H54 (cell line): Measurements from ENCODE around the gene TMEM176B.

Experiments
- DNase-seq: peaks from one replicate; pipeline ENCODE4 v3.0.0; 2011; ENCODE audit warnings: low spot score, mixed read lengths; ENCODE audit not compliant: insufficient read length
- FAIRE-seq: peaks from 3 replicates; lab custom pipeline; 2011; peaks lifted over from hg19 to GRCh38; lab: Jason Lieb, UNC
- POLR2A ChIP-seq: IDR thresholded peaks from 2 replicates; pipeline ENCODE4 v1.6.1; 2011; ENCODE audit warnings: low read depth, mild to moderate bottlenecking, low read length

The TMEM176B gene

DNA sequence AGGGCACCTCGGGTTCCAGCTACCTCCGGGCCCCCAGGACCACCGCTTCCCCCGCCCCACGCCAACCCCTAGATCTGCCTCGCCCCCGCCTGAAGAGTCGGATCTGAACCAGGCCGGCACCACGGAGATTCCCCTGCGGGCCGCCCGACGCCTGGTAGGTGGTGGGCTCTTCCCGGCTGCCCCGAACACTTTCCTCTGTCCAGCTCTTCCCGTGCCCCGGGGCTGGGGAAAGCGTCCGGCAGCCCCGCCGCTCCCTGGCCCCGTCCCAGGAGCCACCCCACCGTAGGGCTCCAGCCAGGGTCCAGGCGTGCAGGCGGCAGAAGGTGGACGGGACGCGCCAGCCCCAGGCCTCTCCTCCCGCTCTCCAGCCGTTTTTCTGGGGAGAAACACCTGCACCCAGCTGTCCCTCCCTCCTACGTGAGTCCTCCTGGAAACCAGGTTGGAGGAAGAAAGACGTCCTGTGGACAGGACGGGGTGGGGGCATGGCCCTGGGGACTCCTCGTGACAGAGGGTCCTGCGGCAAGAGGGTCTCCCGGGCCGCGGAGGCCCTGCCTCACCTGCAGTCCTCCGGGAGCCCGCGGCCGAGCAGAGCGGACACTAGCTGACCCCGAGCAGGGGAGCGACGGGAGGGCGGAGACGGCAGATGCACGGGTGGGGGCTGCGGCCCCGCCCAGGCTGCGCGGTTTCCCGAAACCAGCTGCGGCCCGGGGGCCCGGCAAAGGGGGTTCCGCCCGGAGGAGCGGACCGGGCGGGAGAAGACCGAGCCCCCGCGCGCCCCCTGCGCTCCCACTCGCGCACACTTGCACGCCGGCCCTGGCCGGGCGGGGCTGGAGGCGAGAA, at the start of gene TMEM176B:
TMEM176B (minus strand) TSS at position 624 of the 840 bp plus-strand sequence. CDS start 3,795 bp downstream, outside the sequence.
- TF ChIP-seq POLR2A: no peak
- no peak for DNase-seq
- no peak for FAIRE-seq

DNA sequence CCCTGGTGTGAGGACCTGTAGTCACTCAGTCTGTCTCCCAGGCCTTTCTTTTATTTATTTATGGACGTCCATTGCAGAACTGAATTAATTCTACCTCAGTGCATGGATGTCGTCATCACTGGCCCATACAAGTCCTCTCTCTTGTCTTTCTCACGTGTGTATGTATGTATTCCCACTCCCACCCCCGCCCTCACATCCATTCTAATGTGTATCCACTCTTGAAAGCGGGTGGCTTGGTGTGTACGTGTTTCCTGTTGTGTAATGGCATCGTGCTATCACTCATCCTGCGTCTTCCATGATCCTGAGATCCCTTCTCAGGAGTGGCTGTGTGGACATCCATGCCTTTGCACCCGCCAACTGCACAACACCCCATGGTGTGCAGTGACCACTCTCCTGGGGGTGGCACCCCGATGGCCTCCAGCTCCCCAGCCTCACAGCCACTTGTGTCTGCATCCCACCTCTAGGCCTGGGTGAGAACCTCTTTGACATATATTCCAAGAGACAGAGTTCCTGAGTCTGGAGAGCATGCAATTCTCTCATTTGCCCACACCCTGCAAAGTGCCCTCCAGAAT, 49.1 kb upstream of the TMEM176B start:
- TF ChIP-seq POLR2A: no peak
- DNase-seq: no peak
- FAIRE-seq: no peak

DNA sequence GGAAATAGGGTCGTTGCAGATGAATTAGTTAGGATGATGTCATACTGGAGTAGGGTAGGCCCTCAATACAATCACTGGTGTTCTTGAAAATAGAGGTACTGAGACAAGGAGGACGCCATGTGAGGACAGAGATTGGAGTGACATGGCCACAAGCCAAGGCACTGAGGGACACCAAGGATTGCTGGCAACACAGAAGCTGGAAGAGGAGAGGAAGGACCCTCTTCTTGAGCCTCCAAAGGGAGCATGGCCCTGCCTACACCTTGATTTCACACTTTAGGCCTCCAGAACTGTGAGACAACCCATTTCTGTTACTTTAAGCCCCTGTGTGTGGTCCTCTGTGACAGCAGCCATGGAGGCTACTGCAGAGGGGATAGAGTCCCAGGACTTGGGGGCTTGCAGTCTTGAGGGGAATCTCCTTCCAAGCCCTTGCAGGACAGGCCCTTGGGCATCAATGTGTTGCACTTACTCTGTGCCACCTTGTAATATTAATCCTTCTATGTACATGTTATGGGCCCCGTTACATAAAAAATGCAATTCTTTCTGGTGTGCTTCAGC, 48.5 kb upstream of the TMEM176B start:
- TF ChIP-seq POLR2A: no peak
- no peak for FAIRE-seq
- DNase-seq: no peak

DNA sequence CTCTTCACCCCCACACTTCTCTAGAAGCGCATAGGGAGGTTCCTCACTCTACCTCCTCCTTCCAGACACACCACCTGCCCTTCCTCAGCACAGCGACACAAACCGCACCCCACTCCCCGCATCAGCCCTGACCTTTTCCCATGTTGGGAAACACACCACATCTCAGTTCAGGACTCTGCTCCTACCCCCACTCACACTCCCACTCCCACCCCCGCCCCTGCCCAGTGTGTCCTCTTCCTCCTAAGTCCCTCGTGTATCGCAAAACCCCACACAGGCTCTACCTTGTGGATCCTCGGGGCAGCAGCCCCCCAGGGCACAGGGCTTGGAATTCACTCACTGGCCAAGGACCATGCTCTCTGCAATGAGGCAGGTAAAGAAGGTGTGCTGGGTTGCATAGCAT, 47.9 kb upstream of the TMEM176B start:
- DNase-seq: no peak
- no peak for FAIRE-seq
- TF ChIP-seq POLR2A: no peak

DNA sequence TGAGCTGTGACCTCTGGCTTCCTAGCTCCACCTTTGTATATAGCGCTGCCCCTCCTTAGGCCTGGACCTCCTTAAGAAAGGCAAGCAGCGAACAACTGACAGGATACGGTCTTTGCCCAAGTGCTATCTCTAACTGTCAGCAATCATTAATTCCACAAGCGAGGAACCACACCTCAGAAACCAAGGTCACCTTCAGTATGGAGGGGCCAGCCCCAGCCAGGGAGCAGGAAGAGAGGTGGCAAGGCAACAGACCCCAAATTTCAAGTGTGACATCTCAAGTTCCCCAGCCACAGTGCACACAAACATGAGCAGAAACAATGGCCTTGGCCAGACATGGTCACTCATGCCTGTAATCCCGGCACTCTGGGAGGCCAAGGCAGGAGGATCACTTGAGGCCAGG, 47.4 kb upstream of the TMEM176B start:
- DNase-seq (no peak), FAIRE-seq (no peak)

DNA sequence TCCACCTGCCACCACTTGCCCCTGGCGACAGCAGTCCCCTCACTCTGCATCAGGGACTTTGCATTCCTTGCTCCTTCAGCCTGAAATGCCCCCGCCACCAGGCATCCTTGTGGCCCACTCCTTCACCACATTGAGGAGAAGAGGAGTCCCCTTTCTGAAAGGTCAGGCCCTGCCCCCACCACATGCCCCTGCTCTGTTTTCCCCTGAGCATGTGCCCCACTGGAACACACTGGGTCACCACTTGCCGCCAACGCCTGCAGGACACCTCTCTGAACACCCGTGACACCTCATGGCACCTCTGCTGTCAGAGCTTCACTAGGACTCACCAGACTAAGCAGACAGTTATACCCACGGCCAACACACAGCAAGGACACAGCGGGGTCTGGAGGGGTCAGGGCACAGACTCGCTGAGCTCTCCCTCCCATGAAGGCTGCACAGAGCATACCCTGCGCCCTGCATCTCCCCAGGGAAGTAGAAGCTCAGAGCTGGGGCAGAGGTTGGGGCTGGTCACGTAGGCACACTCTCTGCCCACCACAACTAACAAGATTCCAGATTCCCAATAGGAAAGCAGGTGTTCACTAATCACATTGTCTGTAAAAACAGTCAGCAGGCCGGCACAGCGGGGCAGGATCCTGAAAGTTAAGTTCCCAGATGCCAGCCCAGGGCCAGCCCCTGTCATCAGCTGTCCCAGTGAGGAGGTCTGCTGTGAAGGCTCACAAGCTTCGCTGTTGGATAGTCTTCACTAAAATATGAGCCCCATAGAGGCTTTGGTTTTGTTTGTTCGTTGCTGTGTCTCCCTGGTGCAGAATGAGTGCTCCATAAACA, 46.3 kb upstream of the TMEM176B start:
- no peak for TF ChIP-seq POLR2A
- no peak for FAIRE-seq
- no peak for DNase-seq

More for the DNA sequence above, 47.4 kb upstream of the TMEM176B start:
- TF ChIP-seq POLR2A: no peak

DNA sequence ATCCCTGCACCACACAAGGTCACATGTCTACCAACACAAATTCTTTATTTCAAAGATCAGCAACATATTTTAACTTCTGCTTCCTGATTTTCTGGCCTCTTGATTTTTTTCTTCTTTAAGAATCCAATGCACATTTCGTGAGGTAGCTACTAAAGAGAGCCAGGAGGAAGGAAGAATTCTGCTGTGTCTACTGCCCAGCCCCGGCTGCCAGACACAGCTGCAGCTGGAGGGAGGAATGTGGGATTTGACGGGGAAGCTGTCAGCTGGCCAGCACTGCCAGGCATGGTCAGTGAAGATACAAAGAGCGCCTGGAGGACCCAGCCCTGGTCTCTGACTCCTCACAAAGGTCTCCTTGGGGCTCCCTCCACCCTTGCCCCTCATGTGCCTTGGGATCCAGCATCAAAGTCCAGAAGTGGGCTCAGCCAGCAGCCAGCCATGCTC, 45.3 kb upstream of the TMEM176B start:
- TF ChIP-seq POLR2A: no peak
- DNase-seq: no peak
- FAIRE-seq: no peak

DNA sequence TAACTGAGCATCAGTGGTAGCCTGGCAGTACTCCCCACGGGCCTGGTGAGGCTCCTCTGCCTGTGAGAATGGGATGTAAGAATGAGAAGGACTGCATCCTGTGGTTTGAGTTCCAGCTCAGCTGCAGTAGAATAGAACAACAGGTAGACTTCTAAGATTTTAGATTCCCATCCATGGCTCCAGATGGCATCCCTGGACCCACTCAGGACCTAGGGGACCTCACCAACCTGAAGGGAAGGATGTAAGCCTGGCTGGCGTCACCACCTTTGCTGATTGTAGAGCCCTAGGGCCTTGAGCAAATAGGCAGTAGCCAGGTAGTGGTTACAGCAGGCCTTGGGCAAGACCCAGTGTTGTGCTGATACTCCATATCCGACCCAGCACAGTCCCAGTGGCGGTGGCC, 42.6 kb upstream of the TMEM176B start:
- DNase-seq: no peak
- TF ChIP-seq POLR2A: no peak
- FAIRE-seq: no peak

DNA sequence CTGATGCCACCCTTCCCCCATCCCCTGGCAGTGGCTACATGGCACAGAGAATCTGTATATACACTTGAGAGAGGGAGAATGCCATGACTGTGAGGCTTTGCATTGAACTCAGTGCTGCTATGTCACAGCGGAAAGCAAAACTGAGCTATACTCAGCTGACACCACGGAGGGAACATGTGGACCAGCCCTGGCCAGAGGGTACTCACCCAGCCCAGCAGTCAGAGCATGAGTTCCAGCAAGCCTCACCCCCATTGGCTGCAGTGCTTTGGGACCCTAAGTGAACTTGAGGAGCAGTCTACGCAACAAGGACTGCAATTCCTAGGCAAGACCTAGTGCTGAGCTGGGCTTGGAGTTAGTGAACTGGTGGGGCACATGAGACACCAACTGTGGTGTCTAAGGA, 41.9 kb upstream of the TMEM176B start:
- FAIRE-seq (no peak), DNase-seq (no peak)
- TF ChIP-seq POLR2A: no peak

DNA sequence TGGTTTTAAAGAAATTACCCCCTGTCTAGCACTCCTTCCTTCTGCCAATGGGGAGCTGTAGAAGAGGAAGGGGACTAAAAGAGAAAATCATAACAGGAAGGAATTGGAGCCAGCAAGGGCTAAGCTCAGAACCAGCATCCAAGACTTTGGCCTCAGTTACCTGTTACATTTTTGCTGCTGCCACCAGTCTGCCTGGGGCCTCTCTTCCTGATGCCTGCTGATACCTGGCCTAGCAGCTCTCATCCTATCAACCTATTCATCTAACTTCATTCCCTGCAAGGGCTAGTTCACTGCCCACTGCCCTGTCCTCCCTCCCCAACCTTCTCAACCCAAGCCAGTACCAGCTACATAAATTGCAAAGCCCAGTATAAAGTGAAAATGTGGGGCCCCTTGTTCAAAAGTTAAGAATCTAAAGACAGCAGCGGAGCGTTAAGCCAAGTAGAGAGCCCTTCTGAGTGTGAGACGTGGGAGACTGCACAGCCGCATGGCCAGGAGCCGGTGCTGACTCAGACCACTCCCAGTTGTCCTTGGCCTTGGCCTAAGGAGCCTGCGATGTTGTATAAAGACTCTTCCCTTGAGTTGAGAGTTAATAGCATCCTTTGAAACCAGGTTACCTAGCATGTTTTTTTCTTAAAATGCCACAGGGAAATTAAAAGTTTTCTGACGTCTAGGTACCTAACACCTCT, 38.9 kb upstream of the TMEM176B start:
- DNase-seq: no peak
- FAIRE-seq: no peak
- TF ChIP-seq POLR2A: no peak

DNA sequence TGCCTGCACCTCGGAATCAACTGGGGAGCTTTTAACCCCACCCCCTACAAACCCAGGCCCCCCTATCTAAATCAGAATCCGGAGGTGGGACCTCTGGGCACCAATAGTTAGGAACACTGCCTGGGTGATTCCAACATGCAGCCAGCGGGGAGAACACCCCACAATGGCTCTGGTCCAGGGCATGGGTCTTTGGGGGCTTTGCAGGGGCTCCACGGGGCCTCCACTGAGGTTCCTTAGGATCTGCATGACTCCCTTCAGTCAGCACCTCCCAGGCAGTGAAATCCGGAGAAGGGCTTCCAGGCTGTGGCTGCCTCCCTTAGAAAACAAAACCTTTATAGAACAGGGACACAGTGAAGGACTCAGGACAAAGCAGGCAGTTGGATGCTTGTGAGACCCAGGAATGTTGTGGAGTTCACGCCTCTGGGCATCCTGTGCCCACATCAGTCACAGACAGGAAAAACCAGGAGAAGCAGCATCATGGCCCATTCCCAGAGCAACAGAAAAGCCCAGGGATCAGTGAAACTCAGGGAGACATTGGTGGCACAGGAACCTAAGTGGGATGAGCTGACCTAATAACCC, 35.6 kb upstream of the TMEM176B start:
- FAIRE-seq (no peak), DNase-seq (no peak)
- TF ChIP-seq POLR2A: no peak

DNA sequence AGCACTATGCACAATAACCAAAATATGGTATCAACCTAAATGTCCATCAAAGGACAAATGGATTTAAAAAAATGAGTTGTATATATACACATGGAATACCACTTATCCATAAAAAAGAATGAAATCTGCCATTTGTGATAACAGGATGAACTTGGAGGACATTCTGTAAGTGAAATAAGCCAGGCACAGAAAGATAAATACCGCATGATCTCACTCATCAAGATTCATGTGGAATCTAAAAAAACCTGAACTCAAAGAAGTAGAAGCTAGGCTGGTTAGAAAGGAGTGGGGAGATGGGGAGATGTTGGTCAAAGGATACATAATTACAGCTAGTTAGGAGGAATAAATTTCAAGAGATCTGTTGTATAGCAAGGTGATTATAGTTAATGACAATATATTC, 34.9 kb upstream of the TMEM176B start:
- FAIRE-seq (no peak), DNase-seq (no peak)
- TF ChIP-seq POLR2A: no peak

DNA sequence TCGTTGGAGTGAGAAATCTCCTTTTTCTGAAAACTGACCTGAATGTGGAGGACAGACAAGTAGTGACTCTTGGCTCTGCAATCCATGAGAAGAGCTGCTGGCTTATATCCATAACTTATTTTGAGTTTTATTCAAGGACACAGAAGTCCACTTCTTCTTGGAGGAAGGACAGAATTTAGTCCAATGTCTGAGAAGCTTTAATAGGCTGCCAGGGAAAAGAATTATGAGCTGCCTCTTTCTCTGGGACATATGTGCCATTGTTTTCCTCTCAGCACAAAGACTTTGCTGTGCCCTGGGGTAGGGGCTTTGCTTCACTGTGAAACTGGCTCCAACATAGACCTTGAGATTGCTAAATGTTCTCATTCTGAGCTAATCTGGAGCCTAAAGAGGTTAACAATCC, 31.7 kb upstream of the TMEM176B start:
- FAIRE-seq (no peak), DNase-seq (no peak)
- TF ChIP-seq POLR2A: no peak
